Heart left ventricle (tissue), 13 donors: Measurements from ENCODE around the gene SLC12A3.

Experiments
- CTCF ChIP-seq, 12 donors: fragments of 200-600 bp; sonication (generic) in 4 of 12; IDR thresholded peaks; one replicate each; pipeline versions ENCODE4 v1.5.0 to v1.8.0; 2018 to 2022; ENCODE audit warnings: antibody characterized with exemption in 12 of 12, mild to moderate bottlenecking in 5 of 12
- POLR2A ChIP-seq, 2 donors: fragments of 450-650 bp; IDR thresholded peaks; one replicate each; pipeline ENCODE4 v1.6.1; 2017; ENCODE audit warnings: antibody characterized with exemption in 2 of 2, mild to moderate bottlenecking in 2 of 2, moderate library complexity in 2 of 2
- donor health status: ischemic (EF 13 %, LVEDD 7.1; RV severe dilation, severe dysfunction).
- donor health status: DM: no; HTN: yes; CAD: no.
- donor health status: DM: no; HTN: no; CAD: no.
- donor health status: ischemic (EF 25% LVEDD 6.9; RV normal size, moderate dysfunction).
- donor health status: ischemic (EF 25% LVEDD 5.7; RV mildly dilated, moderate dysfunction).
- donor health status: ischemic (EF 35%, LVEDD 5.7; RV mildly dilated, moderate dysfunction).
- donor health status: nonischemic (EF 11% LVEDD 7.7; RV severe dilation, severe dysfunction).
- donor health status: DM: yes; HTN: yes; CAD: no.
- donor health status: PGD.
- donor health status: ischemic (EF 29% LVEDD 5.4; RV normal size, mild dysfunction).
- donor health status: nonischemic (EF 23%, LVEDD 6.1; RV moderate dilation, normal function).

GRCh38 chr16:56828647-56829046 lies 36.4 kb upstream of the SLC12A3 start:
- TF ChIP-seq POLR2A (IDR thresholded peaks at IDR 0.05) (no peak), CTCF (IDR thresholded peaks at IDR 0.05) (no peak)
